NCI-H446 treated with DMSO at 0.1 percent for 48 hours (cell line): Measurements from ENCODE around the gene CACNA1D.
"Not testable (repeated sequence)": the region's sequence is repeated elsewhere in the genome, so short reads cannot be mapped to it uniquely, and the experiment has no call there.

Experiments used
- DNase-seq: peaks from one replicate; lab custom pipeline; 2025; lab: John Stamatoyannopoulos, UW

The CACNA1D gene

GRCh38 chr3:53526704-53527055, 32.3 kb downstream of the CACNA1D start:
- DNase-seq: no peak

GRCh38 chr3:53530205-53530604, 35.8 kb downstream of the CACNA1D start:
- no peak for DNase-seq

DNA sequence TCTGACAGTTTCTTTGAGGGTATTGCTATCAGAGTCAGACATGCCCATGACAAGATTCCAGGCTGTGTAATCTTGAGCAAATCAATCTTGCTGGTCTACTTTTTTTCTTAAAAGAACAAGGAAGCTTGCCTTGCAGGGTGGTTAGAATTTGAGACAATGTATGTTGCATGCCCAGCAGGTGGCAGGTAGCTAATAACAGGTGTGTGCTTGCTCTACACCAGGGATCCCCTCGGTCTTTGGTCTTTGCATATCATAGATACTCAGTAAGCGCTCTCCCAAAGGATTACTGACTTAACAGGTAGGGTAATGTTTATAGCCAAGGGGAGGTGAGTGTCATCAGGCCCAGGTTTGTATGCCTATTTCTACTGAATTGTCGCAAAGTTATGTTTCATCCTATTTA, 37.3 kb downstream of the CACNA1D start:
- DNase-seq: no peak

- no peak for DNase-seq
Measured at GRCh38 chr3:53533472-53533871, 39.1 kb downstream of the CACNA1D start.

DNA sequence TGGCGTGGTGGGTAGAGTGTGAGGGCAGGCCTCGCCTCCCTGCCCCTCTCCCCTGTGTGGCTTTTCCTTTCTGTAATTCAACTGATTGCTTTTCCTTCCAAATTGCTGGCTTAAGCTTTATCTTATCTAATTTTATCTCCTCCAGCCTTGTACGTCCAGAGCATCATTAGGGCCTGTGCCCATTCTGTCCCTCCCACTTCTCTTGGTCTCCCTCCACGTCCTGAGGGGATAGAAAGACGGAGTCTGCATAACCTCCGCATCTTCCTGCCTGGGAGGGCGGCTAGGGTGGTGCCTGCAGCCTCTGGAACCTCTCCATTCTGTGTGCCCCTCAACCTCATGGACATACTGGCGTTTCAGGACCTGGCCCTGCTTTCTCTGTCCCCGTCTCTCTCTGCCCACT, 39.8 kb downstream of the CACNA1D start:
- DNase-seq: no peak

DNA sequence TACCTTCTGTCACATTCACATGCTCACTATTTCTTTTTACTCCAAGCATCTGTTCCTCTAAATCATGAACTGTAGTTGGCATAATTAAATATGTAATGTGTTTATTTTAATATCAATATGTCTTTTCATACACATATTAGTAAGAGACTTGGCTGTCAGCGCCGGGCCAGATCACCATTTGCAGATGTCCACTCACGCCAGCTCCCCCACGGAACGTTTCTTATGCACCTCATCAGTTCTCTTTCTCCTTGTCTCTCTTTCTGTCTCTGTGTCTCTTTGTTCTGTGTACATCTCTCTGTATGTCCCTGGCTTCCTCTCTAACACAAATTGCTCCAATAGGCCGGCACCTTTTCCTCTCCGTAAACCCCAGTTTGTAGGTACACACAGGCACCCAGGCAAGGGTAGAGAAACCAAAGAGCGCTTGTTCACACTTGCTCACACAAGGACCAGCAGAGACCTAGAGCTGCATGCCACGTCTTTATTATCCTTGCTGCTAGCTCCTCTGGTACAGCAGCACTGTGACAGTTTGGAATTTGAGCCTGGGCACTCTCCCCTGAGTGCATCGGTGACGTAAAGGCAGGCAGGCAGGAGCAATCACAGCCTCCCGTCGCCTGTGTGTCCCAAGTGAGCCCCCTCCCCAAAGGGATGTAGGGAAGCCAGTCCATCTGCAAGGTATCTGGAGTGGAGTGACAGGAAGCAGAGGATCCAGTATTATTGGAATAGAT, 40.4 kb downstream of the CACNA1D start:
- no peak for DNase-seq

DNA sequence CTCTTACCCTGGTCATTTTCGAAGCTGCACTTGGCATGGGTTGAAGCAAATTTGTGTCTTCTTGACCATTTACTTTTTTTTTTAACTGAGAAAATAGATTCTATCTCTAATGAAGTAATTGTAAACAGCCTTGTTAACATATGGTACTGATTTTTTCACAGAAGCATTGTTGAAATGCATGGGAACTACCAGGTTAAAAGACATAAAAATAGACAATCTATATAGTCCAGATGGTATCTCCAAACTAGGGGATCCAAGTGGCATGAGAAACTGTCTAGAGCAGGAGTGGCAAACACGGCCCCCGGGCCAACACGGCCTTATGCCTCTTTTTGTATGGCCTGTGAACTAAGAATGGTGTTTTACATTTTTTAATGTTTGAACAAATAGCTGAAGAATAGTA, 41.9 kb downstream of the CACNA1D start:
- no peak for DNase-seq

- no peak for DNase-seq
Measured at GRCh38 chr3:53544357-53544756, 49.9 kb downstream of the CACNA1D start.

GRCh38 chr3:53545310-53545995, 51.0 kb downstream of the CACNA1D start:
- DNase-seq: no peak

DNA sequence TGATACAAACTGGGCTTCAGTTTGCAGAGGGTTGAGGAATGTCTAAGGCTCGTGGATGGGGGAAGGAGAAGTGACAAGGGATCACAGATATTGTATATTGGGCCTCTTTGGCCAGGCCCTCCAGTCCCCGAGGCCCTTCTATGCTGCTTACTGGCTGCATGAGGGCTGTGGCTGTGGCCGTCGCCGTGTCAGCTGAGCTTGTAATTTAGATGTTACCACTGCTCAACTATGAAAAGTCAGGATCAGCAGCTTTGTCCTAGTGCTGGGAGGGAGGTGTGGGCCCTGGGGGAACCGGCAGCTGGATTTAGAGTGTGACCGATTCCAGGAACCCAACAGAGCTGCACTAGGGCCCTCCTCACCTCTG, 51.6 kb downstream of the CACNA1D start:
- DNase-seq: no peak

- DNase-seq: no peak
Measured at GRCh38 chr3:53547327-53547726, 52.9 kb downstream of the CACNA1D start.

DNA sequence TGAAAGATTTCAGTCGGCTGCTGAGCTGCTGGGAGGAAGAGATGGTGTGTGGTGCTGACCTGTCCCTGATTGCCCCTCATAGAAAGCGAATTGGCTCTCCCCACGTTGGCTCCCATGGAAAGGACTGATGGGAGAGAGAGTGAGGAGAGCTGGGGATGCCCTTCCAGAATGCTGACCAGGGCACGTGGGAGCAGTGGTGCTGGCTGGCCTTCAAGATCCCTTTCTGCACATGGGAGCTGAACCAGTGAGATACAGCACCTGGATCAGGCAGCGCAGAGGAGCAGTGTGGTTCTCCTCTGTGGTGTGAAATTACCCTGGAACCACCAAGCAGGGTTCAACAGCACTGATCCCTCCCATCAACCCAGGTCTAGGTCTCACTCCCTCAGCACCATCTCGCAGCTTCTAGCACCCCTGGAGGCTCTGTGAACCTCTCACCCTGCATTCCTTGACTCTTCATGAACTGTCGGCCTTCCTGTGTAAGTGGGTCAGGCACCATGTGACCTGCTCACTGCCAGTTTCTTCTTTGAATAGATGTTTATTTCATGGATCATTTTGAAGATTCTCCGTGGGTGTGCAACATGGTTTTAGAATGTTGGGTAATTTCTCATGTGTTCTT, 55.7 kb downstream of the CACNA1D start:
- DNase-seq: no peak

DNA sequence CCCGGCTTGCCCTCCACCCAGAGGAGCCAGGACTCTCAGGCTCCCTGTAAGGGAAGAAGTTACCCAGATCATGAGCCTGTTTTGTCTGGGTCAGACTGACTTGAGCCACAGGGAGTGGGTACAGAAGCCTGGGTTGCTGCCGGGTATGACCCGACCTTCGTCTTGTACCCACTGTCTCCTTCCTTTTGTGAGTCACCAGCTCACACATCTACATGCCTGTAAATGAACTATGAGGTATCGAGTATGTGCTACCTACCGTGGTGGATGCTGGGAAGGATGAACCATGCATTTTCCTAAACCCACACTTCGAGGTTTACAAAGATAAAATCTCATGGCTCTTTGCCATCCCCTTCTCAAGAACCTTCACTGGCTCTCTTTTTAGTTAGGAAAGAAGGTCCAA, 56.9 kb downstream of the CACNA1D start:
- no peak for DNase-seq

GRCh38 chr3:53552730-53553129, 58.3 kb downstream of the CACNA1D start:
- DNase-seq: no peak

- no peak for DNase-seq
Measured at GRCh38 chr3:53553200-53553599, 58.8 kb downstream of the CACNA1D start.

DNA sequence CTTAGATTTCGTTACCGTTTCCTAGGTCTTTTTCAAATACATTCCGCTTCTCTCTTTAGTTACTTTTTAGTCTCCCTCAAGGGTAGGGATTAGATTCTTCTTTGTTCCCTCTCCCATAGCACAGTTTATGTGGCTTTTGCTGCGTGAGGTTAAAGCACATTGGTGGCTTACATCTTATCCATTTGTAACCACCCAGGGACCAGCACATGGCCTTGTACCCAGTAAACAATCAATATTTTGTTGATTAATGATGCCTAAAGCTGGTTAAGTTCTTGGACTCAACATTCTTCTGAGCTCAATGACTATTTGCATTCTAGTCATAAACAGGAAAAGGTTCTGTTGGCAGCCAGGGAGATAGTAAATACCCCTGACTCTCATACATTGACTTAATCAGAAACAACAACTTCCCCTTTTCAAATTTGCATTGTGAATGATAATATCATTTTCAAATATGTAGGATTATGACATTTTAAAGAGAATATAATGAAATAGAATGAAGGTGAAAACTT, 60.2 kb downstream of the CACNA1D start:
- no peak for DNase-seq

DNA sequence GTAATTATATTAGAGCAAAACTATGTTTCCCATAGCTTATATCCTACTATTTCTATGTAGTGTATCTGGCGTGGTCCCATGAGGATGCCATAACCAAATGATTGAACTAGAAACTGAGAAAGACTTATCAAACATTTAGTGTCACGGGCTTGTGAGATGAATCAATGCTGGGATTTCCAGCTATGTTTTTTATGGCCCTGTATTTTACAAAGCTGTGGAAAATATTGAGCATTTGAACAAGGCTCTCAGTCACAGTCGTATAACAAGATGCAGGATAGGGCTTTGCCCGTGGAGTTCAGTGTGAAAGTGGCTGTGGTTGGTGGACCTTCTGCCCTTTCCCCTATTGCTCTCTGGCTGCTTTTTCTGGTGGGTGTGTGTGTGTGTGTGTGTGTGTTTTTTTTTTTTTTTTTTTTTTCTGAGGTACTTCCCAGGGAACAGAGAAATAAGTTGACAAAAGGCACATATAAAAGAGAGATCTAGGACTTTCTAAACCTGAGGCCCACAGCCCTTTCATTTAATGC, 60.7 kb downstream of the CACNA1D start:
- no peak for DNase-seq

GRCh38 chr3:53566461-53567145, 72.2 kb downstream of the CACNA1D start:
- DNase-seq: no peak

- DNase-seq: no peak
Measured at GRCh38 chr3:53570081-53570480, 75.7 kb downstream of the CACNA1D start.

- DNase-seq: no peak
Measured at GRCh38 chr3:53570709-53571108, 76.3 kb downstream of the CACNA1D start.

GRCh38 chr3:53571264-53571663, 76.9 kb downstream of the CACNA1D start:
- no peak for DNase-seq

GRCh38 chr3:53572184-53572583, 77.8 kb downstream of the CACNA1D start:
- not testable (repeated sequence) for DNase-seq
